ENCODE results near the gene HBZ. TPM values are rescaled to one million over a fixed set of nuclear protein-coding genes. Genes with fewer than 3 reads are reported as not detected.

HBZ gene
- total and polyA plus RNA-seq, 8 donors, result 0.52 to 8.7 (median 4.2) TPM; not detected in 2

GRCh38 chr16:177394-177822 is 25.0 kb downstream of the HBZ start:
- H3K27ac ChIP-seq, result no peak overlapping the region
- no peaks in the 10 kb centered on the region for H3K9me3 ChIP-seq
- intact Hi-C loops (cut with DNase I), result no loop called here
- ATAC-seq, result no peak
- no peak overlapping the region for H3K4me3 ChIP-seq
- peaks cover 55 to 79% of the 10 kb centered on the region in 2 donors for H3K27me3 ChIP-seq
- H3K36me3 ChIP-seq, result no peaks in the 10 kb centered on the region
- TF ChIP-seq CTCF (IDR thresholded peaks at IDR 0.05), result no peak
- peaks cover 13 to 18% of the 10 kb centered on the region in 2 donors for H3K4me1 ChIP-seq
- DNase-seq, result peak in 1 of 4 donors; percentile 51

GRCh38 chr16:177981-178667 is 25.7 kb downstream of the HBZ start:
- Histone ChIP-seq H3K27me3 (peaks cover 55 to 78% of the 10 kb centered on the region in 2 donors), H3K4me3 (no peak overlapping the region), H3K36me3 (no peaks in the 10 kb centered on the region), H3K4me1 (peaks cover 13 to 18% of the 10 kb centered on the region in 2 donors), H3K9me3 (no peaks in the 10 kb centered on the region), H3K27ac (no peak overlapping the region)
- DNase-seq (no peak), ATAC-seq (no peak)
- intact Hi-C loops (cut with DNase I), result no loop called here
- TF ChIP-seq CTCF (IDR thresholded peaks at IDR 0.05), result no peak

- H3K4me3 ChIP-seq, result no peak overlapping the region
- DNase-seq (no peak), ATAC-seq (no peak)
- no peaks in the 10 kb centered on the region for H3K9me3 ChIP-seq
- H3K4me1 ChIP-seq, result peaks cover 13 to 18% of the 10 kb centered on the region in 2 donors
- no peaks in the 10 kb centered on the region for H3K36me3 ChIP-seq
- no peak overlapping the region for H3K27ac ChIP-seq
- H3K27me3 ChIP-seq, result peaks cover 51 to 73% of the 10 kb centered on the region in 2 donors
- intact Hi-C loops (cut with DNase I), result no loop called here
- no peak for TF ChIP-seq CTCF (IDR thresholded peaks at IDR 0.05)
Observed at GRCh38 chr16:178668-179015, 26.2 kb downstream of the HBZ start.

GRCh38 chr16:179211-180092 is 27.0 kb downstream of the HBZ start:
- Histone ChIP-seq H3K36me3 (no peaks in the 10 kb centered on the region), H3K4me1 (peaks cover 13 to 18% of the 10 kb centered on the region in 2 donors), H3K9me3 (no peaks in the 10 kb centered on the region), H3K27ac (no peak overlapping the region), H3K4me3 (no peak overlapping the region), H3K27me3 (peaks cover 51 to 66% of the 10 kb centered on the region in 2 donors)
- intact Hi-C loops (cut with DNase I), result no loop called here
- TF ChIP-seq CTCF (IDR thresholded peaks at IDR 0.05), result no peak
- DNase-seq (no peak), ATAC-seq (no peak)

- peak; percentile 12 for ATAC-seq
- peaks cover 0 to 3% of the 10 kb centered on the region in 2 donors for H3K36me3 ChIP-seq
- H3K27me3 ChIP-seq, result peaks cover 44 to 59% of the 10 kb centered on the region in 2 donors
- H3K4me3 ChIP-seq, result peak within 1 kb of the TSS in 1 of 2 donors; percentile 1
- H3K4me1 ChIP-seq, result peaks cover 13 to 18% of the 10 kb centered on the region in 2 donors
- intact Hi-C loops (cut with DNase I), result no loop called here
- TF ChIP-seq CTCF (IDR thresholded peaks at IDR 0.05), result peak in 1 of 2 donors; percentile 30
- DNase-seq, result peak in 1 of 4 donors; percentile 49
- no peak within 1 kb of the TSS for H3K27ac ChIP-seq
- no peaks in the 10 kb centered on the region for H3K9me3 ChIP-seq
Observed at GRCh38 chr16:180101-180675, 27.7 kb downstream of the HBZ start, which contains the start of gene HBQ1. Gene HBQ1, plus strand, starts transcription at chr16:180459. Its CDS starts 28 bp downstream, at chr16:180487.
